Endothelial cell of umbilical vein (primary cell): ENCODE measurements around the gene PRKG1. TPM values are rescaled to one million over a fixed set of nuclear protein-coding genes. Genes with fewer than 3 reads are reported as not detected.
A peak's percentile ranks its signal among the peaks of the same experiment; 100 is the strongest.

Experiments used
- BruUV-seq: library from RNA; stranded (reverse); fragments of 400-500 nt; replicated peaks from 2 replicates; lab custom pipeline; 2021; lab: Mats Ljungman, UMichigan
- CTCF ChIA-PET: fragments of 300-600, 350-600 bp; sonication (Branson Sonifier 250); formaldehyde crosslinking; loops from one replicate; lab custom pipeline; 2021; ENCODE audit warnings: antibody characterized with exemption, inconsistent platforms; lab: Charles Lee
- POLR2A ChIA-PET: fragments of 300-600, 350-600 bp; sonication (Branson Sonifier 250); formaldehyde crosslinking; loops from one replicate; lab custom pipeline; 2021; ENCODE audit warnings: antibody characterized with exemption, inconsistent platforms; lab: Charles Lee
- DNase-seq: peaks from one replicate; pipeline ENCODE4 v3.0.0-alpha.2; 2011; ENCODE audit warnings: low read depth, low spot score
- FAIRE-seq: peaks from 2 replicates; lab custom pipeline; 2011; peaks lifted over from hg19 to GRCh38; lab: Jason Lieb, UNC
- H2AFZ ChIP-seq: 2 replicates; pipeline ENCODE4 v1.6.0; 2012; ENCODE audit warnings: low read depth, low read length, control low read depth, inconsistent platforms
- H3K27ac ChIP-seq: 2 replicates; pipeline ENCODE4 v1.5.1; 2011; ENCODE audit warnings: low read depth, mild to moderate bottlenecking, control low read depth, low read length, moderate library complexity; ENCODE audit not compliant: insufficient read depth
- H3K27me3 ChIP-seq, 2 experiments: 2 replicates each; pipeline versions ENCODE4 v1.6.0 to v1.6.1; 2011; ENCODE audit warnings: low read length in 2 of 2, mixed read lengths in 1 of 2; ENCODE audit not compliant: control insufficient read depth in 2 of 2, insufficient read depth in 2 of 2
- H3K36me3 ChIP-seq, 2 experiments: 2 replicates in 1 of 2; 3 replicates in 1 of 2; pipeline ENCODE4 v1.5.1; 2011; ENCODE audit warnings: low read length in 2 of 2, mild to moderate bottlenecking in 1 of 2, moderate library complexity in 1 of 2; ENCODE audit not compliant: control insufficient read depth in 2 of 2, insufficient read depth in 2 of 2; ENCODE audit errors: extremely low read depth in 1 of 2
- H3K4me1 ChIP-seq: 3 replicates; pipeline ENCODE4 v1.5.1; 2011; ENCODE audit warnings: mild to moderate bottlenecking, low read length; ENCODE audit not compliant: control insufficient read depth, insufficient read depth; ENCODE audit errors: extremely low read depth
- H3K4me2 ChIP-seq: 2 replicates; pipeline ENCODE4 v1.6.1; 2011; ENCODE audit warnings: low read length, control low read depth, mixed read lengths; ENCODE audit not compliant: insufficient read depth
- H3K4me3 ChIP-seq, 3 experiments: fragments of 200-600 bp in 1 of 3; sonication (generic), shearing (Covaris generic) in 1 of 3; replicated peaks in 1 of 3; 2 replicates each; pipeline ENCODE4 v1.5.1; 2011 to 2016; ENCODE audit warnings: control low read depth in 3 of 3, low read length in 3 of 3, mild to moderate bottlenecking in 2 of 3, inconsistent platforms in 1 of 3, low read depth in 1 of 3, moderate library complexity in 1 of 3; ENCODE audit not compliant: insufficient read depth in 1 of 3
- H3K79me2 ChIP-seq: 2 replicates; pipeline ENCODE4 v1.6.0; 2012; ENCODE audit warnings: low read length, inconsistent platforms; ENCODE audit not compliant: control insufficient read depth, insufficient read depth
- H3K9ac ChIP-seq: replicated peaks from 2 replicates; pipeline ENCODE3; 2011; ENCODE audit warnings: low read length, control low read depth; ENCODE audit not compliant: insufficient read depth; ENCODE audit errors: extremely low read depth
- H3K9me1 ChIP-seq: replicated peaks from 3 replicates; pipeline ENCODE4 v1.6.0; 2011; ENCODE audit warnings: mild to moderate bottlenecking, low read length; ENCODE audit not compliant: control insufficient read depth, insufficient read depth; ENCODE audit errors: extremely low read depth
- H3K9me3 ChIP-seq: replicated peaks from 2 replicates; pipeline ENCODE4 v1.5.1; 2012; ENCODE audit warnings: low read length, inconsistent platforms; ENCODE audit not compliant: control insufficient read depth, insufficient read depth
- H4K20me1 ChIP-seq: replicated peaks from 2 replicates; pipeline ENCODE3; 2011; ENCODE audit warnings: mild to moderate bottlenecking, low read length; ENCODE audit not compliant: control insufficient read depth, insufficient read depth; ENCODE audit errors: extremely low read depth
- CTCF ChIP-seq, 2 donors: IDR thresholded peaks; 1 replicate in 1 of 2; 2 replicates in 1 of 2; pipeline ENCODE4 v1.5.1; 2011; ENCODE audit warnings: low read length in 2 of 2, mild to moderate bottlenecking in 2 of 2, moderate library complexity in 2 of 2, control low read depth in 1 of 2, inconsistent platforms in 1 of 2, low read depth in 1 of 2; ENCODE audit not compliant: insufficient read depth in 1 of 2; ENCODE audit errors: extremely low read depth in 1 of 2
- EZH2 ChIP-seq: IDR thresholded peaks from 2 replicates; pipeline ENCODE4 v1.6.1; 2012; ENCODE audit warnings: borderline replicate concordance, low read depth, mild to moderate bottlenecking, moderate library complexity, low read length, inconsistent platforms; ENCODE audit not compliant: severe bottlenecking
- FOS ChIP-seq: IDR thresholded peaks from 2 replicates; pipeline ENCODE4 v1.6.1; 2011; ENCODE audit warnings: mild to moderate bottlenecking, low read length, moderate library complexity, borderline replicate concordance; ENCODE audit not compliant: insufficient read depth
- GATA2 ChIP-seq: IDR thresholded peaks from 2 replicates; pipeline ENCODE4 v1.7.0; 2011; ENCODE audit warnings: low read depth, mild to moderate bottlenecking, moderate library complexity, mixed read lengths, low read length; ENCODE audit not compliant: insufficient read length, insufficient read depth
- JUN ChIP-seq: IDR thresholded peaks from 2 replicates; pipeline ENCODE4 v1.6.1; 2011; ENCODE audit warnings: borderline replicate concordance, low read depth; ENCODE audit not compliant: insufficient read length, insufficient read depth
- MAX ChIP-seq: IDR thresholded peaks from 2 replicates; pipeline ENCODE4 v1.6.1; 2011; ENCODE audit not compliant: insufficient read depth, insufficient read length
- MYC ChIP-seq: IDR thresholded peaks from one replicate; pipeline ENCODE4 v1.6.1; 2011; ENCODE audit warnings: mild to moderate bottlenecking, low read depth, low read length
- POLR2A ChIP-seq: IDR thresholded peaks from 2 replicates; pipeline ENCODE4 v1.6.1; 2012; ENCODE audit warnings: low read depth, mild to moderate bottlenecking, control low read depth, low read length
- POLR2AphosphoS5 ChIP-seq: IDR thresholded peaks from 2 replicates; pipeline ENCODE4 v1.6.1; 2012; ENCODE audit warnings: low read depth, mild to moderate bottlenecking, control low read depth, low read length, moderate library complexity; ENCODE audit not compliant: insufficient read depth
- dilution Hi-C: fragments of 300-500 bp; cut with MboI; formaldehyde crosslinking; loops from one replicate; pipeline ENCODE4 v1.15.0; 2019; ENCODE audit warnings: low sequenced_read_pairs; ENCODE audit not compliant: extremely low pct_ligation_motif_present
- intact Hi-C: fragments of 100-400 bp; cut with micrococcal nuclease; formaldehyde crosslinking; loops from one replicate; pipeline ENCODE4 v1.10.0; 2022
- polyA plus RNA-seq, 4 experiments: library from polyadenylated mRNA; depleted of rRNA in 3 of 4; stranded (reverse) in 3 of 4; unstranded in 1 of 4; fragments of >200 nt; gene quantifications; 2 replicates each; pipeline versions ENCODE4 v1.2.1 to v1.2.3, GENCODE V29; 2011 to 2012; ENCODE audit warnings: missing spikeins in 1 of 4
- total RNA-seq: library from RNA; stranded (reverse); gene quantifications from 2 replicates; pipeline ENCODE4 v1.2.3, GENCODE V29; 2021

PRKG1 gene
- total and polyA plus RNA-seq, 2 donors (not counting 3 experiments of a cell fraction or from before 2014, with no cell fraction given), result 0.01 to 0.18 TPM

GRCh38 chr10:51918440-51918839 lies 844.2 kb downstream of the PRKG1 start:
- H3K27me3 ChIP-seq, result no peaks in the 10 kb centered on the region
- H3K79me2 ChIP-seq, result no peaks in the 10 kb centered on the region
- H3K9me3 ChIP-seq, result no peaks in the 10 kb centered on the region
- peaks cover 21% of the 10 kb centered on the region for H3K4me1 ChIP-seq
- no peak for DNase-seq
- POLR2A ChIA-PET, result no interaction called here
- CTCF ChIA-PET, result interaction anchor here (1.0 to 1.5 kb wide), 3 partner anchors 10 to 85 kb away, joined by 3 to 4 read pairs (median 3); no protein-coding TSS in a partner anchor
- H3K4me3 ChIP-seq, result no peak overlapping the region
- dilution Hi-C loops, result no loop called here
- TF ChIP-seq POLR2A (no peak), FOS (no peak), MAX (no peak), MYC (no peak), JUN (no peak), GATA2 (no peak), CTCF (IDR thresholded peaks at IDR 0.05; ENCODE audit: extremely low read depth in 1 of 2, insufficient read depth in 1 of 2, low read depth in 1 of 2, low read length in 2 of 2) (no peak), POLR2AphosphoS5 (no peak), EZH2 (no peak)
- no peak overlapping the region for H3K9ac ChIP-seq
- no TSS peak for BruUV-seq
- intact Hi-C loops, result no loop called here
- H2AFZ ChIP-seq, result peak overlapping the region; percentile 46
- peak overlapping the region; percentile 28 for H3K27ac ChIP-seq
- H3K4me2 ChIP-seq, result peak overlapping the region; percentile 40
- H3K36me3 ChIP-seq, result no peaks in the 10 kb centered on the region
- H4K20me1 ChIP-seq, result no peaks in the 10 kb centered on the region
- no peaks in the 10 kb centered on the region for H3K9me1 ChIP-seq
- no peak for FAIRE-seq
